Measurements from ENCODE around the gene FIZ1. TPM values are rescaled to one million over a fixed set of nuclear protein-coding genes. Genes with fewer than 3 reads are reported as not detected.

FIZ1 gene
- total and polyA plus RNA-seq, 2 experiments from 2014 or later = 5.4 to 10.1 TPM

GRCh38 chr19:55609326-55609725 is 10.0 kb upstream of the FIZ1 start:
- Histone ChIP-seq H3K4me2 (no peak overlapping the region), H2AFZ (no peak overlapping the region), H3K79me2 (replicated peaks; ENCODE audit: insufficient read depth) (peaks cover 16% of the 10 kb centered on the region), H3K4me3 (no peak overlapping the region), H3K27me3 (ENCODE audit: insufficient read depth) (no peaks in the 10 kb centered on the region), H3F3A (replicated peaks; ENCODE audit: low read depth) (peaks cover 16% of the 10 kb centered on the region), H3K9me2 (ENCODE audit: insufficient read depth) (no peaks in the 10 kb centered on the region), H3K4me1 (ENCODE audit: insufficient read depth) (peaks cover 5% of the 10 kb centered on the region), H4K20me1 (replicated peaks; ENCODE audit: insufficient read depth) (peaks cover 33% of the 10 kb centered on the region), H3K36me3 (ENCODE audit: insufficient read depth) (peaks cover 5% of the 10 kb centered on the region; the same call in 1 of the 2 replicates), H3K27ac (ENCODE audit: low read depth) (no peak overlapping the region)
- ATAC-seq (no peak), DNase-seq (ENCODE audit: low spot score) (no peak)
- Mint-ChIP-seq H3K9me3 (no peaks in the 10 kb centered on the region; the same call in 2 of the 3 replicates), H3K4me1 (peaks cover 17% of the 10 kb centered on the region), H3K36me3 (ENCODE audit: low read depth) (peaks cover 35% of the 10 kb centered on the region), H3K4me3 (no peak overlapping the region), H3K27me3 (ENCODE audit: insufficient read depth, low read depth, poor library complexity) (peaks cover 28% of the 10 kb centered on the region), H3K27ac (no peak overlapping the region)
- TF ChIP-seq, protein P1, sequence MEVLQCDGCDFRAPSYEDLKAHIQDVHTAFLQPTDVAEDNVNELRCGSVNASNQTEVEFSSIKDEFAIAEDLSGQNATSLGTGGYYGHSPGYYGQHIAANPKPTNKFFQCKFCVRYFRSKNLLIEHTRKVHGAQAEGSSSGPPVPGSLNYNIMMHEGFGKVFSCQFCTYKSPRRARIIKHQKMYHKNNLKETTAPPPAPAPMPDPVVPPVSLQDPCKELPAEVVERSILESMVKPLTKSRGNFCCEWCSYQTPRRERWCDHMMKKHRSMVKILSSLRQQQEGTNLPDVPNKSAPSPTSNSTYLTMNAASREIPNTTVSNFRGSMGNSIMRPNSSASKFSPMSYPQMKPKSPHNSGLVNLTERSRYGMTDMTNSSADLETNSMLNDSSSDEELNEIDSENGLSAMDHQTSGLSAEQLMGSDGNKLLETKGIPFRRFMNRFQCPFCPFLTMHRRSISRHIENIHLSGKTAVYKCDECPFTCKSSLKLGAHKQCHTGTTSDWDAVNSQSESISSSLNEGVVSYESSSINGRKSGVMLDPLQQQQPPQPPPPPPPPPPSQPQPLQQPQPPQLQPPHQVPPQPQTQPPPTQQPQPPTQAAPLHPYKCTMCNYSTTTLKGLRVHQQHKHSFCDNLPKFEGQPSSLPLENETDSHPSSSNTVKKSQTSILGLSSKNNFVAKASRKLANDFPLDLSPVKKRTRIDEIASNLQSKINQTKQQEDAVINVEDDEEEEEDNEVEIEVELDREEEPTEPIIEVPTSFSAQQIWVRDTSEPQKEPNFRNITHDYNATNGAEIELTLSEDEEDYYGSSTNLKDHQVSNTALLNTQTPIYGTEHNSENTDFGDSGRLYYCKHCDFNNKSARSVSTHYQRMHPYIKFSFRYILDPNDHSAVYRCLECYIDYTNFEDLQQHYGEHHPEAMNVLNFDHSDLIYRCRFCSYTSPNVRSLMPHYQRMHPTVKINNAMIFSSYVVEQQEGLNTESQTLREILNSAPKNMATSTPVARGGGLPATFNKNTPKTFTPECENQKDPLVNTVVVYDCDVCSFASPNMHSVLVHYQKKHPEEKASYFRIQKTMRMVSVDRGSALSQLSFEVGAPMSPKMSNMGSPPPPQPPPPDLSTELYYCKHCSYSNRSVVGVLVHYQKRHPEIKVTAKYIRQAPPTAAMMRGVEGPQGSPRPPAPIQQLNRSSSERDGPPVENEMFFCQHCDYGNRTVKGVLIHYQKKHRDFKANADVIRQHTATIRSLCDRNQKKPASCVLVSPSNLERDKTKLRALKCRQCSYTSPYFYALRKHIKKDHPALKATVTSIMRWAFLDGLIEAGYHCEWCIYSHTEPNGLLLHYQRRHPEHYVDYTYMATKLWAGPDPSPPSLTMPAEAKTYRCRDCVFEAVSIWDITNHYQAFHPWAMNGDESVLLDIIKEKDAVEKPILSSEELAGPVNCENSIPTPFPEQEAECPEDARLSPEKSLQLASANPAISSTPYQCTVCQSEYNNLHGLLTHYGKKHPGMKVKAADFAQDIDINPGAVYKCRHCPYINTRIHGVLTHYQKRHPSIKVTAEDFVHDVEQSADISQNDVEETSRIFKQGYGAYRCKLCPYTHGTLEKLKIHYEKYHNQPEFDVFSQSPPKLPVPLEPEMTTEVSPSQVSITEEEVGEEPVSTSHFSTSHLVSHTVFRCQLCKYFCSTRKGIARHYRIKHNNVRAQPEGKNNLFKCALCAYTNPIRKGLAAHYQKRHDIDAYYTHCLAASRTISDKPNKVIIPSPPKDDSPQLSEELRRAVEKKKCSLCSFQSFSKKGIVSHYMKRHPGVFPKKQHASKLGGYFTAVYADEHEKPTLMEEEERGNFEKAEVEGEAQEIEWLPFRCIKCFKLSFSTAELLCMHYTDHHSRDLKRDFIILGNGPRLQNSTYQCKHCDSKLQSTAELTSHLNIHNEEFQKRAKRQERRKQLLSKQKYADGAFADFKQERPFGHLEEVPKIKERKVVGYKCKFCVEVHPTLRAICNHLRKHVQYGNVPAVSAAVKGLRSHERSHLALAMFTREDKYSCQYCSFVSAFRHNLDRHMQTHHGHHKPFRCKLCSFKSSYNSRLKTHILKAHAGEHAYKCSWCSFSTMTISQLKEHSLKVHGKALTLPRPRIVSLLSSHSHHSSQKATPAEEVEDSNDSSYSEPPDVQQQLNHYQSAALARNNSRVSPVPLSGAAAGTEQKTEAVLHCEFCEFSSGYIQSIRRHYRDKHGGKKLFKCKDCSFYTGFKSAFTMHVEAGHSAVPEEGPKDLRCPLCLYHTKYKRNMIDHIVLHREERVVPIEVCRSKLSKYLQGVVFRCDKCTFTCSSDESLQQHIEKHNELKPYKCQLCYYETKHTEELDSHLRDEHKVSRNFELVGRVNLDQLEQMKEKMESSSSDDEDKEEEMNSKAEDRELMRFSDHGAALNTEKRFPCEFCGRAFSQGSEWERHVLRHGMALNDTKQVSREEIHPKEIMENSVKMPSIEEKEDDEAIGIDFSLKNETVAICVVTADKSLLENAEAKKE (CRISPR knock-in tag; IDR thresholded peaks at IDR 0.05) = no peak
- TF ChIP-seq, protein P2, sequence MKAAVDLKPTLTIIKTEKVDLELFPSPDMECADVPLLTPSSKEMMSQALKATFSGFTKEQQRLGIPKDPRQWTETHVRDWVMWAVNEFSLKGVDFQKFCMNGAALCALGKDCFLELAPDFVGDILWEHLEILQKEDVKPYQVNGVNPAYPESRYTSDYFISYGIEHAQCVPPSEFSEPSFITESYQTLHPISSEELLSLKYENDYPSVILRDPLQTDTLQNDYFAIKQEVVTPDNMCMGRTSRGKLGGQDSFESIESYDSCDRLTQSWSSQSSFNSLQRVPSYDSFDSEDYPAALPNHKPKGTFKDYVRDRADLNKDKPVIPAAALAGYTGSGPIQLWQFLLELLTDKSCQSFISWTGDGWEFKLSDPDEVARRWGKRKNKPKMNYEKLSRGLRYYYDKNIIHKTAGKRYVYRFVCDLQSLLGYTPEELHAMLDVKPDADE (IDR thresholded peaks at IDR 0.05) = no peak
- TF ChIP-seq STAT1 (IDR thresholded peaks at IDR 0.05; ENCODE audit: unreplicated experiment) (no peak), ZNF331 (CRISPR knock-in tag; IDR thresholded peaks at IDR 0.05; ENCODE audit: low read depth) (no peak), CREB1 (CRISPR knock-in tag; IDR thresholded peaks at IDR 0.05; ENCODE audit: low read depth) (no peak), REST (IDR thresholded peaks at IDR 0.05; ENCODE audit: unreplicated experiment) (no peak)
